ENCODE measurements around the gene SEMA3F.

GRCh38 chr3:50237754-50238548 lies 82.8 kb downstream of the SEMA3F start:
- TF ChIP-seq, protein P1, sequence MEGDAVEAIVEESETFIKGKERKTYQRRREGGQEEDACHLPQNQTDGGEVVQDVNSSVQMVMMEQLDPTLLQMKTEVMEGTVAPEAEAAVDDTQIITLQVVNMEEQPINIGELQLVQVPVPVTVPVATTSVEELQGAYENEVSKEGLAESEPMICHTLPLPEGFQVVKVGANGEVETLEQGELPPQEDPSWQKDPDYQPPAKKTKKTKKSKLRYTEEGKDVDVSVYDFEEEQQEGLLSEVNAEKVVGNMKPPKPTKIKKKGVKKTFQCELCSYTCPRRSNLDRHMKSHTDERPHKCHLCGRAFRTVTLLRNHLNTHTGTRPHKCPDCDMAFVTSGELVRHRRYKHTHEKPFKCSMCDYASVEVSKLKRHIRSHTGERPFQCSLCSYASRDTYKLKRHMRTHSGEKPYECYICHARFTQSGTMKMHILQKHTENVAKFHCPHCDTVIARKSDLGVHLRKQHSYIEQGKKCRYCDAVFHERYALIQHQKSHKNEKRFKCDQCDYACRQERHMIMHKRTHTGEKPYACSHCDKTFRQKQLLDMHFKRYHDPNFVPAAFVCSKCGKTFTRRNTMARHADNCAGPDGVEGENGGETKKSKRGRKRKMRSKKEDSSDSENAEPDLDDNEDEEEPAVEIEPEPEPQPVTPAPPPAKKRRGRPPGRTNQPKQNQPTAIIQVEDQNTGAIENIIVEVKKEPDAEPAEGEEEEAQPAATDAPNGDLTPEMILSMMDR (conservative IDR thresholded peaks at IDR 0.05 in 1 of 2, IDR thresholded peaks at IDR 0.05 in 1 of 2; ENCODE audit: low read depth in 1 of 2, low read length in 2 of 2) = no peak
- TF ChIP-seq EZH2 (IDR thresholded peaks at IDR 0.05; ENCODE audit: low read length, missing control alignments) = no peak

All from fibroblast of lung (primary cell).